Muscle of back (tissue), 11 donors: ENCODE results near the gene TMEM11. TPM values are rescaled to one million over a fixed set of nuclear protein-coding genes. Genes with fewer than 3 reads are reported as not detected.
A peak's percentile ranks its signal among the peaks of the same experiment; 100 is the strongest.
"Not testable (repeated sequence)": the region's sequence is repeated elsewhere in the genome, so short reads cannot be mapped to it uniquely, and the experiment has no call there.

Source experiments
- DNase-seq, 3 donors: peaks; one replicate each; pipeline versions ENCODE4 v3.0.0 to v3.0.0-alpha.2; 2013
- polyA plus RNA-seq, 10 donors: library from polyadenylated mRNA; unstranded; fragments of 120-200 nt; gene quantifications; one replicate each; pipeline ENCODE4 v1.2.1, GENCODE V29; 2013; ENCODE audit not compliant: insufficient read length in 10 of 10

TMEM11 gene
- polyA plus RNA-seq, 10 donors, result 22.9 to 30.0 (median 26.6) TPM

DNA sequence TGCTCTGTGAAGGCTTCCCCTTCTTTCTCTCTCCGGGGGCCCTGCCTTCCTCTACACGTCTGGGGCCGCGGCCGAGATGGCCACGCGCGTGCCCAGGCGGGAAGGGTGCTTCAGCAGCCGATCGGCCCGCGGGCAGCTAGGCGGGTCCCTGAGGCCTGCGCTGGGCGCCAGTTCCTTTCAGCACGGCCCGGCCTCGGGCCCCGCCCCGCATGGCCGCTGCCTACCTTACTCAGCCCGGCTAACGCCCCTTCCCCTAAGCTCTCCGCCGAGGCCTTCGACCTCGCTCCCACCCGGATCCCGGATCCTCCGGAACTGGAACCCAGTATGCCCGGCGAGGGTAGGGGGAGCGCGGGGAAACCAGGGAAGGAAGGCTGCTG lies 335 bp downstream of the TMEM11 start:
- no peak for DNase-seq

- peak in 2 of 3 donors; percentile 45 to 68 for DNase-seq
These were observed 929 bp downstream of the TMEM11 start for GRCh38 chr17:21212826-21213637.

DNA sequence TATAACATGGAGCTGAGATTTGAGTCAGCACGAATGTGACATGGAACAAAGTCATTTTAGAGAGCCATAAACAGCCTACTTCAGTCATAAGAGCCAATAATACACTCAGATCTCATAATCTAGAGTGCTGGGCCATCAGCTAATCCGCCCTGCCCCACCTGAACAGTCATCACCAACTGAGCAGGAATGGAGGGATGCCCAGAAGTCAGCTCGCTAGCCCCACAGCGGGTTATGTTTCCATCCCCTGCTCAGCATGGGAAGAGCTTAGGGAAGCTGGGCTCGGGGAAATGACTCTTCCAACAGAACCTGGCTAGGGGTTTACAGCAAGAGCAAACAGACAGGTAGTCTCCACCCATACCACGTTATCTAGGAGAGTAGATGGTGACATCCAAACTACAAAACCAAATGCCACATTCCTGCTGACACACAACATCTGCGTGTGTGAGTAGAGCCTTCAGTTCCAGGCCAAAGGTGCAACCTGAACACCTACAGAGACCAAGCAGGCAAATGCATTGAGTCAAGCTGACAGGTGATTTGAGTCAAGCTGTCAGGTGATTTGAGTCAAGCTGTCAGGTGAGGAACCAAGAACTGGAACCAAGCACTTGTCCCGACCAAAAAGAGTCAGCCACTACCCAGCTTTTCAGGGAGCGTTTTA lies 2.0 kb downstream of the TMEM11 start:
- DNase-seq, result no peak

GRCh38 chr17:21210411-21211076 lies 3.4 kb downstream of the TMEM11 start:
- DNase-seq, result no peak

GRCh38 chr17:21209511-21210175 lies 4.3 kb downstream of the TMEM11 start:
- DNase-seq, result no peak

GRCh38 chr17:21208352-21208751 lies 5.6 kb downstream of the TMEM11 start:
- no peak for DNase-seq

- no peak for DNase-seq
These were observed 9.0 kb downstream of the TMEM11 start for GRCh38 chr17:21204935-21205334.

- no peak for DNase-seq
These were observed 11.4 kb downstream of the TMEM11 start for GRCh38 chr17:21202512-21202911.

GRCh38 chr17:21201874-21202273 lies 12.1 kb downstream of the TMEM11 start:
- DNase-seq, result no peak

GRCh38 chr17:21201298-21201595 lies 12.7 kb downstream of the TMEM11 start:
- no peak for DNase-seq

DNA sequence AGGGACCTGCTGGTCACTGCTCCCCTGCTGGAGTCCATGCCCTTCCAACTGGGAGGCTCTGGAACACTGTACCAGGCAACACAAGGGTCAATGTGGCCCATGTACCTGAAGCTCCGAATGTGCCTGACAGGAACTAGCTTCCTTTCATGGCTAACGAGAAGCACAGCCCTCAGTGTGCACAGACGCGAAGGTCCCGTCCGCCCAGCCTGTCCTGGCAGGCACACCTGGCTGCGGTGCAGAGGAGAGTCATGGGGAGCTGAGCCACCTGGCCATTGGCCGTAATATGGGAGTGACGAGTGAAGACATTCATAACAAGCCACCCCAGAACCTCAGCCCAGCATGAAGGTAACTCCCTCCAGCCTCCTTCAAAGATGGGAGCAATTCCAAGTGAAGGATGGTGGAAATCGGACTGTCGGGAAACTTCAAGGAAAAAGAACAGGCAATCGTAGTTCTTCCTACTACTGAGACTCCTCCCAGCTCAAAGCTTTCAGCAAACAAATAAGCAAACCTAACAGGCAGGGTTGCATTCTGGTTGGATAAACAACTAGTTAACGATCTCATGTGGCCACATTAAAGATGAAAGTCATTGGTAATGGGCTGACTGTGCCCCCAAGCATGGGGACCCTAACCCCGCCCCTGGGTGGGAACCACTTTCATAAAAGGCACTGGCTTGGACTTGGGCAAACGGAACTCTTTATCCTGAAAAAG lies 13.2 kb downstream of the TMEM11 start:
- DNase-seq, result no peak

- no peak for DNase-seq
These were observed 14.1 kb downstream of the TMEM11 start for GRCh38 chr17:21199856-21200255.

DNA sequence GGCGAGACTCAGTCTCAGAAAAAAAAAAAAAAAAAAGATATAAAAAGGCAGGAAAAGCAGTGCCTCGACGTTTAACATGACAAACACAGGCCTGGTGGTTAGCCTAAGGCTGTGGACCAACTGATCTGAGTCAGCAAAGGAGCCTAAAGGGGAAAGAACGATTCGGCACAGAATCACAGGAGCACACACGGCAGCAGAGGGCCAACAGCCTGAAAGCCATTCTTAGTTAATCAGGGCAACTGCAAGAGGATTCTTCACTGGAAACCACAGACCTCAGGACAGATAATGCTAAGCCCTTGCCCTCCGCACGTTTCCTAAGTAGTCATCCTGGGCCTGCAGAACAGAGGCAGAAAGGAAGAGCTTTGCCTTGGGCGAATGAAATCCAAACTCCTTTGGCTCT lies 14.7 kb downstream of the TMEM11 start:
- DNase-seq, result no peak

- no peak for DNase-seq
These were observed 15.6 kb downstream of the TMEM11 start for GRCh38 chr17:21198411-21198810.

DNA sequence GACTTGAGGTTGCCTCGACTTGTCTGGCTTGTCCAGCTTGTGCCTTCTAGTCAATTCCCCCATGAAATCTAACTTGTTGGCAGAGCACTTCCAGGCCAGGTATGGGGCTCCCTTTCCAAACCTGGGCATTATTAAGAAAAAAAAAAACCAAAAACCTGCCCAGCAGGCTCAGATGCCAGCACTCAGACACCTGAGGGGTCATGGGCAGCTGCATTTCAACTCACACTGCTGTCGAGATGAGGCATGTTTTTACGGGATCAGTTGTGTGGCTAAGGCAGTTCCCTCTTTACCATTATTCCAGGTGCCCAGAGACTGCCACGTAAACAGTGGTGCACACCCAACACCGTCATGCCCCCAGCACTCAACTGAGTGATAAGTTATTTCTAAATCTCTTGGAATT lies 17.8 kb downstream of the TMEM11 start:
- DNase-seq, result no peak

GRCh38 chr17:21194703-21195102 lies 19.3 kb downstream of the TMEM11 start:
- DNase-seq, result peak; percentile 73 to 91 (median 85)

DNA sequence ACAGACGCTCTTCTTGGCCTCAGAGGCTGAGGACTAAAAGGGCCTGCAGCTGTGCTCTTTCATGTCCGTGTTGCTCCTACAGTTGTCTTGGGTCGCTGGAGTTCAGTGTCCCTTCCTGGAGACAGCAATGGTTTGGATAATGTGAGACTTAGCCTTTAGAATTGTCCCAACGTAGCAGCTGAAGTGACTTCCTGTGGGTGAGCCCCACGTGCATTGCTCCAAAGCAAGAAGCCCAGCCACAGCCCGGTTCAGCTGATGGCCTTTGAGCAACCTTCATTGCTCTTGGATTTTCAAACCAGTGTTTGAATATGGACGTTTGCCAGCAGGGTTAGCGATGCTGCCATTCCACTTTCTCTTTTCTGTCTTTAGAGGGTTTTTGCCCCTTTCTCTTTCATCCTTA lies 19.7 kb downstream of the TMEM11 start:
- peak; percentile 36 to 75 (median 48) for DNase-seq

- no peak for DNase-seq
These were observed 20.9 kb downstream of the TMEM11 start for GRCh38 chr17:21193031-21193430.

DNA sequence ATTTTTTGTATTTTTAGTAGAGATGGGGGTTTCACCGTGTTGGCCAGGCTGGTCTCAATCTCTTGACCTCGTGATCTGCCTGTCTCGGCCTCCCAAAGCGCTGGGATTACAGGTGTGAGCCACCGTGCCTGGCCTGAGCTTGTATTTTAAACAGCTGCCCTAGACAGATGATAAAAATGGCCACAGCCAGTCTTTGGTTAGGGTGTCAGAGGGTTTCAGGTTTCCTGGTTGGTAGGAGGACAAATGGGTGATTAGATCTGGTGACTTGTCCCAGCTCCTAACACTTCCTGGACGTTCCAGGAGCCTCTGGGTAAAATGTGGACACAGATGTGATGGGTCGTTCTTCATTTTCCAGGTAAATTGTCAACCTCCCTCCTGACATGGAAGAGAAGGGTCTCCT lies 21.5 kb downstream of the TMEM11 start:
- not testable (repeated sequence) for DNase-seq

GRCh38 chr17:21191698-21192097 lies 22.3 kb downstream of the TMEM11 start:
- DNase-seq, result no peak

DNA sequence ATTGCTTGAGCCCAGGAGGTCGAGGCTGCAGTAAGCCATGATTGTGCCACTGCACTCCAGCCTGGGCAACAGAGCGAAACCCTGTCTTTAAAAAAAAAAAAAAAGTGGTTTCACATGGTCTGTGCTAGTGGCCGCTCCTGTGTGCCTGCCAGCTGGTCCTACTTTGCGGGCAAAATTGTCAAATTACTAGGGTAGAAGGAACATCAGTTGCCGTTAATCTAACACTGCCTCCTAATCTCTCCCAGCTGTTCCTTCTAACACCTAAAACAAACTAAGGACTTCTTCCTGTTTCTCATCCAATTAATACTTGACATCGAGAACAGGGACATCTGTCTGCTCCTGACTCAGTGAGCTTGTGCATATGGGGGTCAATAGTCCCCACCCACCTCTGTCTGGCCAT lies 23.9 kb downstream of the TMEM11 start:
- no peak for DNase-seq

- no peak for DNase-seq
These were observed 24.6 kb downstream of the TMEM11 start for GRCh38 chr17:21189361-21189760.
